Measurements from ENCODE around the gene GBP6.
"Not testable (repeated sequence)": the region's sequence is repeated elsewhere in the genome, so short reads cannot be mapped to it uniquely, and the experiment has no call there.

DNA sequence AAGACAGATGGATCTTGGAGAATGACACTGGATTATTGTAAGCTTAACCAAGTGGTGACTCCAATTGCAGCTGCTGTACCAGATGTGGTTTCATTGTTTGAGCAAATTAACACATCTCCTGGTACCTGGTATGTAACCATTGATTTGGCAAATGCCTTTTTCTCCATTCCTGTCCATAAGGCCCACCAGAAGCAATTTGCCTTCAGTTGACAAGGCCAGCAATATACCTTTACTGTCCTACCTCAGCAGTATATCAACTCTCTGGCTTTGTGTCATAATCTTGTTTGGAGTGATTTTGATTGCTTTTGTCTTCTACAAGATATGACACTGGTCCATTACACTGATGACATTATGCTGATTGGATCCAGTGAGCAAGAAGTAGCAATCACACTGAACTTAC, 18.4 kb upstream of the GBP6 start:
- TF ChIP-seq, protein P1, sequence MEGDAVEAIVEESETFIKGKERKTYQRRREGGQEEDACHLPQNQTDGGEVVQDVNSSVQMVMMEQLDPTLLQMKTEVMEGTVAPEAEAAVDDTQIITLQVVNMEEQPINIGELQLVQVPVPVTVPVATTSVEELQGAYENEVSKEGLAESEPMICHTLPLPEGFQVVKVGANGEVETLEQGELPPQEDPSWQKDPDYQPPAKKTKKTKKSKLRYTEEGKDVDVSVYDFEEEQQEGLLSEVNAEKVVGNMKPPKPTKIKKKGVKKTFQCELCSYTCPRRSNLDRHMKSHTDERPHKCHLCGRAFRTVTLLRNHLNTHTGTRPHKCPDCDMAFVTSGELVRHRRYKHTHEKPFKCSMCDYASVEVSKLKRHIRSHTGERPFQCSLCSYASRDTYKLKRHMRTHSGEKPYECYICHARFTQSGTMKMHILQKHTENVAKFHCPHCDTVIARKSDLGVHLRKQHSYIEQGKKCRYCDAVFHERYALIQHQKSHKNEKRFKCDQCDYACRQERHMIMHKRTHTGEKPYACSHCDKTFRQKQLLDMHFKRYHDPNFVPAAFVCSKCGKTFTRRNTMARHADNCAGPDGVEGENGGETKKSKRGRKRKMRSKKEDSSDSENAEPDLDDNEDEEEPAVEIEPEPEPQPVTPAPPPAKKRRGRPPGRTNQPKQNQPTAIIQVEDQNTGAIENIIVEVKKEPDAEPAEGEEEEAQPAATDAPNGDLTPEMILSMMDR (IDR thresholded peaks at IDR 0.05), result not testable (repeated sequence)
- TF ChIP-seq POLR2A (IDR thresholded peaks at IDR 0.05), result not testable (repeated sequence)

Measured in lower leg skin (tissue), 3 donors.